GM12872 (cell line): Measurements from ENCODE around the gene BMP2K.

ENCODE experiments used
- TF ChIP-seq, protein P1 (sequence below): IDR thresholded peaks from 3 replicates; pipeline ENCODE4 v1.5.1; 2011; ENCODE audit warnings: low read depth, mild to moderate bottlenecking, low read length, moderate library complexity; ENCODE audit not compliant: insufficient read depth

Gene BMP2K

DNA sequence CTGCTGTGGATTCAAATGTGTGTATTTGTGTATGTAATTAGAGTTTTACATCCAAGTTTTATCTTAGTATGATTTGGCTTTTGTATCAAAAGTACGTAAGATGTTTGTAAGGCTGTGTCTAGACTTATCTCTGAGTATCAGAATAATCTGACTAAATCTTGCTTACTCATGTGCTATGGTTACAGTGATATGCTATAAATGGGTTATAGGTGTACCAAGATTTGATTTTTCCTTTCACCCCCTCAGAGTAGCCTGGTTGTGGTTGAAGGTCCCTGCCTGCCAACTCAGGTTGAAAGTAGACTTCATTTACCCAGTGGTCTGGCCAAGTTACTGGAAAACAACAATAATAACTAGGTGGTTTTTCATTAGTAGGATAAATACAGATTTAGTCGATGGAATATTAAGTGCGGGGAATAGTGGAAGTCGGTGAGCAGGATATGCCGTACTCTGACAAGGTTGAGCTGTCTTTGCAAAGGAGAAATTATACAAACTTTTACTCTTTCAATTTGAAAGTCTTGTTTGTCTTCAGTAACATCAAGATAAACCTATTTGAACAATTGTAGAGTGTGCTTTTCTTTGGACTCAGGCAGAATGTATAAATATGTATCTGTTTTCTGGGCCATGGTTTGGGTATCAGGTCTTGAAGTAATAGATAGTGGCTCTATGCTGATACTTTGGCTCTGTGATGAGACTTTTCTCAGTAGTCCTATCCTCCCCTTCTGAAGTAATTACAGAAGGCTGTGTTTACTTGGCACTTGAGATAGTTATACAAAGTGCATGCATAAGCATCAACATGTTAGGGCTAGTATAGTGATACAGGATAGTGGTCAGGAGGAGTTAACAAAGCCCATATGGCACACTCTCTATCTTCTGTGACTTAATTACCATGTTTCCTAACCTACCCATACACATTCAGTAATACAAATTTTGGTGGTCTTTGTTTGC is 23.7 kb downstream of the BMP2K start:
- TF ChIP-seq, protein P1, sequence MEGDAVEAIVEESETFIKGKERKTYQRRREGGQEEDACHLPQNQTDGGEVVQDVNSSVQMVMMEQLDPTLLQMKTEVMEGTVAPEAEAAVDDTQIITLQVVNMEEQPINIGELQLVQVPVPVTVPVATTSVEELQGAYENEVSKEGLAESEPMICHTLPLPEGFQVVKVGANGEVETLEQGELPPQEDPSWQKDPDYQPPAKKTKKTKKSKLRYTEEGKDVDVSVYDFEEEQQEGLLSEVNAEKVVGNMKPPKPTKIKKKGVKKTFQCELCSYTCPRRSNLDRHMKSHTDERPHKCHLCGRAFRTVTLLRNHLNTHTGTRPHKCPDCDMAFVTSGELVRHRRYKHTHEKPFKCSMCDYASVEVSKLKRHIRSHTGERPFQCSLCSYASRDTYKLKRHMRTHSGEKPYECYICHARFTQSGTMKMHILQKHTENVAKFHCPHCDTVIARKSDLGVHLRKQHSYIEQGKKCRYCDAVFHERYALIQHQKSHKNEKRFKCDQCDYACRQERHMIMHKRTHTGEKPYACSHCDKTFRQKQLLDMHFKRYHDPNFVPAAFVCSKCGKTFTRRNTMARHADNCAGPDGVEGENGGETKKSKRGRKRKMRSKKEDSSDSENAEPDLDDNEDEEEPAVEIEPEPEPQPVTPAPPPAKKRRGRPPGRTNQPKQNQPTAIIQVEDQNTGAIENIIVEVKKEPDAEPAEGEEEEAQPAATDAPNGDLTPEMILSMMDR = no peak

DNA sequence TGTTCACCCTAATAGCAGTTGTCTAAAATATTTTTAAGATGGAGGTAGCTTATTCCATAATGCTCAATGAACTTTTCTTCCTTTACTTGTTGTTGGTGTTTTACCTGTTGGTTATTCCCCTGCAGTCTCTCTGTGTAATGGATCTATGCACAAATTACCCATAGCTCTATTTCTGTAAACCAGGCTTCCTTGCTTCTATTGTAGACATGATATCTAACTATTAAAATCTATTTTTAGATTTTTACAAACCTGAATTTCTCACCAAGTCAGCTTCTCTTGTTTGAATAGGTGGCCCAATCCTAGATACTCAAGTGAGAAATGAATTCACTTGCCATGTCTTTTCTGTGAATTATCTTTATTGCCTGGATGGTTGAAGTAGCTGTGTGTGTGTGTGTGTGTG is 24.8 kb downstream of the BMP2K start:
- TF ChIP-seq, protein P1 = no peak

DNA sequence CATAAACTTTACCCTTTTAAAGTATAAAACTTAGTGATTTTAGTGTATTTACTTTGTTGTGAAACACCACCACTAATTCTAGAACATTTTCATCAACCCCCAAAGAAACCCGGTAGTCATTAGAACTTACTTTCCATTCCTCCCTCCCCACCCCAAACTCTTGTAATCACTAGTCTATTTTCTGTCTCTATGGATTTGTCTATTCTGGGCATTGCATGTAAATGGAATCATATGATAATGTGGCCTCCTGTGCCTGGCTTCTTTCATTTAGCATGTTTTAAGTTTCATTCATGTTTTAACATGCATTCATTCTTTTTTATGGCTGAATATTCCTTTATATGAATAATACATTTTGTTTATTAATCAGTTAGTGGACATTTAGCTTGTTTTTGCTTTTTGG is 27.8 kb downstream of the BMP2K start:
- TF ChIP-seq, protein P1 = no peak

DNA sequence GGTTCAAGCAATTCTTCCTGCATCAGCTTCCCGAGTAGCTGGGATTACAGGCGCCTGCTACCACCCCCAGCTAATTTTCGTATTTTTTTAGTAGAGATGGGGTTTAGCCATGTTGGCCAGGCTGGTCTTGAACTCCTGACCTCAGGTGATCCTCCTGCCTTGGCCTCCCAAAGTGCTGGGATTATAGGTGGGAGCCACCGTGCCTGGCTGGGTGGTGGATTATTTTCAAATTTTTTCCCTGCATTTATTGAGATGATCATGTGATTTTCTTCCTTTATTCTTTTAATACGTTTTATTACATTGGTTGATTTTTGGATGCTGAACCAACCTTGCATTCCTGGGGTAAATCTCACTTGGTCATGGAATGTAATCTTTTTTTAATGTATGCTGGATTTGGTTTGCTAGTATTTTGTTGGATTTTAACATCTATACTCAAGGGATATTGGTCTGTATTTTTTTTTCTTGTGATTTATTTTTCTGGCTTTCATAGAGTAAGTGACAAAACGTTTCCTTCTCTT is 30.9 kb downstream of the BMP2K start:
- TF ChIP-seq, protein P1 = no peak

DNA sequence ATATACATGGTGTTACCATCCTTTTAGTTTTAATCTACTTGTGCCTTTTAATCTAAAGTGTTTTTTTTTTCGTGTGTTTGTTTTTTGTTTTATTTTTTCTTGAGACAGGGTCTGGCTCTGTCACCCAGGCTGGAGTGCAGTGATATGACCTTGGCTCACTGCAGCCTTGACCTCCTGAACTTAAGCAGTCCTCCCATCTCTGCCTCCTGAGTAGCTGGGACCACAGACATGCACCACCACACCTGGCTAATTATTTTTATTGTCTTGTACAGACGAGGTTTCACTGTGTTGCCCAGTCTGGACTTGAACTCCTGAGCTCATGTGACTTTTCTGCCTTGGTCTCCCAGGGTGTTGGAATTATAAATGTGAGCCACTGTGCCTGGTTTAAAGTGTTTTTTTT is 33.1 kb downstream of the BMP2K start:
- TF ChIP-seq, protein P1 = no peak

DNA sequence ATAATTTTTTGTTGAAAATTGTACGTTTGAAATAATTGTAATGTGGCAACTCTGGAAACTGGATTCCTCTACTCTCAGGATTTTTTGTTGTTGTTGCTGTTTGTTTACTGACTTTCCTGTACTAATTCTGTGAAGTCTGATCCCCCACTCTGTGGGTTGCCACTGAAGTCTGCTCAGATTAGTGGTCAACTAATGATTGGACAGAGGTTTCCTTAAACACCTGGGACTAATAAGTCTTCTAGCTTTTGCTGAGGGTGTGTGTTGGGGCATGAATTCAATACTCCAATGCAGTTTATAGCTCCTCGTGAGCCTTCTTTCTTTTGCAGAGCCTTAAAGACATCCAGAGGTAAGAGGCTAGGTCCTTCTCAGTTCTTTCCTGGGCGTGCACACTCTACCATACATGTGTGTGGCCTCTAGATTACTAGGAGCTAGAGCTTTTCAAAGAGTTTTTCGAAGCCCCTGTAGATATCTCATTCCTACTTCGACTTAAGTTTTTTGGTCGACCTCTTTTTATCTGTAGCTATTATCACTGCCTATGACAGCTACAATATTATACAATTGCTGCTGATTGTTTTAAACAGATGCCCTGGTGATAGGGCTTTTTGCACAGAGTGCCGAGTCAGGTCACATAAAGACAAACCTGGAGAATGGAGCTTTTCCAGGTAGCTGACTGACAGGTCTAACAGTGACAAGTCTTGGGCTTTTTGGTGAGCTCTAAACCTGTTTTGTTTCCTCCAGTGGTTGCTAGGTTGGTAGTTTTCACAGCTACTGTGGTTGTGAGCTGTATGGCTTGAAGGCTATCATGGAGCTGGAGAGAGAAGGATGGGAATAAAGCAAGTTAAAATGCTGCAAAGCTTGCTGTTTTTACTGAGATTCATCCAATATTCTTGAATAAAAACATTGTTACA is 34.0 kb downstream of the BMP2K start:
- TF ChIP-seq, protein P1 = no peak

DNA sequence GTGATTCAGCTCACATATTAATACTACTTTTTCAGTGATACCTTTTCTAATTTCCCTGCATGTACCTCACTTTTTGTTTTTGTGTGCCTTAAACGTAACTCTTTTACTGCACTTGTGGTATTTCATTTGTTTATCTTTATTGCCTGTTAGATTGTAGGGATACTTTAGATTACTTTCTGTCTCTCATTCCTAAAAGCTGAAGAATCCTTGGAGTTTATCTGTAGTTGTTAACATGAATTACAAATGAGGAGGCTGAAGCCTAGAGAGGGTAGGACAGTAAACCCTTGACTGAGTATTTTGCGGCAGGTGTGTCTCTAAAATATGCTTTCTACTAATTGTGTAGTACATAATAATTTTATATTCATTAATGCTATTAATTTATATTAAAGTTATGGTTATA is 34.9 kb downstream of the BMP2K start:
- TF ChIP-seq, protein P1 = no peak
